Loucy (cell line): ENCODE measurements around the gene BTN2A1.

Experiments used
- H2AFZ ChIP-seq: fragments of 200-600 bp; sonication (generic); 2 replicates; pipeline ENCODE4 v1.6.0; 2016; ENCODE audit warnings: antibody characterized with exemption, mild to moderate bottlenecking, low read length, moderate library complexity
- H3F3A ChIP-seq: fragments of 200-600 bp; 2 replicates; pipeline ENCODE4 v1.6.0; 2016; ENCODE audit warnings: antibody characterized with exemption, low read depth, mild to moderate bottlenecking
- H3K27me3 ChIP-seq: fragments of 200-600 bp; sonication (generic); 2 replicates; pipeline ENCODE4 v1.6.1; 2014; ENCODE audit warnings: low read length, mild to moderate bottlenecking; ENCODE audit not compliant: insufficient read depth, poor library complexity, severe bottlenecking
- H3K36me3 ChIP-seq: fragments of 200-600 bp; sonication (generic); 2 replicates; pipeline ENCODE4 v1.6.1; 2016; ENCODE audit warnings: low read length; ENCODE audit not compliant: insufficient read depth
- H3K4me1 ChIP-seq: fragments of 200-600 bp; sonication (generic); 2 replicates; pipeline ENCODE4 v1.5.1; 2014; ENCODE audit warnings: low read length, mild to moderate bottlenecking; ENCODE audit not compliant: insufficient read depth, poor library complexity, severe bottlenecking
- H3K4me2 ChIP-seq: fragments of 200-600 bp; sonication (generic); 2 replicates; pipeline ENCODE4 v1.6.0; 2014; ENCODE audit warnings: antibody characterized with exemption, low read length, low read depth, mild to moderate bottlenecking; ENCODE audit not compliant: poor library complexity, severe bottlenecking
- H3K4me3 ChIP-seq: fragments of 200-600 bp; sonication (generic); 2 replicates; pipeline ENCODE4 v1.5.1; 2014; ENCODE audit warnings: low read length, mild to moderate bottlenecking, mixed read lengths; ENCODE audit not compliant: poor library complexity, severe bottlenecking
- H3K79me2 ChIP-seq: fragments of 200-600 bp; sonication (generic); 2 replicates; pipeline ENCODE4 v1.6.1; 2014; ENCODE audit warnings: low read length; ENCODE audit not compliant: insufficient read depth
- H3K9ac ChIP-seq: fragments of 200-600 bp; sonication (generic); 2 replicates; pipeline ENCODE4 v1.6.0; 2014; ENCODE audit warnings: mild to moderate bottlenecking, low read depth, low read length, moderate library complexity; ENCODE audit not compliant: poor library complexity, severe bottlenecking
- H3K9me2 ChIP-seq: fragments of 200-600 bp; sonication (generic); replicated peaks from 2 replicates; pipeline ENCODE4 v1.6.1; 2016; ENCODE audit warnings: low read depth, low read length, mixed read lengths
- H3K9me3 ChIP-seq: fragments of 200-600 bp; sonication (generic); 2 replicates; pipeline ENCODE4 v1.6.1; 2014; ENCODE audit warnings: mild to moderate bottlenecking, antibody characterized with exemption, low read length, low read depth; ENCODE audit not compliant: insufficient read depth
- H4K20me1 ChIP-seq: fragments of 200-600 bp; sonication (generic); 2 replicates; pipeline ENCODE4 v1.6.0; 2014; ENCODE audit warnings: antibody characterized with exemption, low read length, mild to moderate bottlenecking; ENCODE audit not compliant: insufficient read depth, poor library complexity, severe bottlenecking
- CTCF ChIP-seq: fragments of 200-600 bp; sonication (generic); conservative IDR thresholded peaks from 2 replicates; pipeline ENCODE4 v1.5.1; 2014; ENCODE audit warnings: mild to moderate bottlenecking, antibody characterized with exemption, low read length
- EZH2phosphoT487 ChIP-seq: fragments of 200-600 bp; IDR thresholded peaks from 2 replicates; pipeline ENCODE4 v1.6.1; 2018; ENCODE audit warnings: antibody characterized with exemption, mild to moderate bottlenecking, moderate library complexity, borderline replicate concordance

Gene BTN2A1

GRCh38 chr6:26420688-26421171, 37.0 kb upstream of the BTN2A1 start:
- peak overlapping the region; percentile 96 for H2AFZ ChIP-seq

GRCh38 chr6:26421259-26422144, 36.3 kb upstream of the BTN2A1 start:
- Histone ChIP-seq H3K36me3 (no peaks in the 10 kb centered on the region), H3K9ac (peak overlapping the region; percentile 81), H3K4me1 (peaks cover 18% of the 10 kb centered on the region), H3K9me3 (peaks cover 8% of the 10 kb centered on the region; the same call in 1 of the 2 replicates), H3K27me3 (no peaks in the 10 kb centered on the region), H4K20me1 (no peaks in the 10 kb centered on the region), H3F3A (no peaks in the 10 kb centered on the region), H3K4me3 (peak overlapping the region; percentile 86), H3K79me2 (no peaks in the 10 kb centered on the region), H3K9me2 (no peaks in the 10 kb centered on the region), H3K4me2 (peak overlapping the region; percentile 78), H2AFZ (peak overlapping the region; percentile 96)
- TF ChIP-seq CTCF (no peak), EZH2phosphoT487 (no peak)

More at GRCh38 chr6:26420688-26421171, 37.0 kb upstream of the BTN2A1 start:
- TF ChIP-seq CTCF (peak; percentile 74), EZH2phosphoT487 (no peak)
- no peaks in the 10 kb centered on the region for H3K27me3 ChIP-seq
- no peaks in the 10 kb centered on the region for H3K36me3 ChIP-seq
- peak overlapping the region; percentile 78 for H3K4me2 ChIP-seq
- peak overlapping the region; percentile 86 for H3K4me3 ChIP-seq
- peaks cover 8% of the 10 kb centered on the region; the same call in 1 of the 2 replicates for H3K9me3 ChIP-seq
- no peaks in the 10 kb centered on the region for H3F3A ChIP-seq
- peaks cover 14% of the 10 kb centered on the region for H3K4me1 ChIP-seq
- H3K9me2 ChIP-seq = no peaks in the 10 kb centered on the region
- H3K9ac ChIP-seq = peak overlapping the region; percentile 81
- H3K79me2 ChIP-seq = no peaks in the 10 kb centered on the region
- H4K20me1 ChIP-seq = no peaks in the 10 kb centered on the region

- H3K4me3 ChIP-seq = peak overlapping the region; percentile 86
- peak overlapping the region; percentile 78 for H3K4me2 ChIP-seq
- no peaks in the 10 kb centered on the region for H3F3A ChIP-seq
- H3K4me1 ChIP-seq = peaks cover 18% of the 10 kb centered on the region
- H2AFZ ChIP-seq = no peak overlapping the region
- H3K9me3 ChIP-seq = peaks cover 8% of the 10 kb centered on the region; the same call in 1 of the 2 replicates
- no peak for TF ChIP-seq CTCF
- no peak for TF ChIP-seq EZH2phosphoT487
- no peaks in the 10 kb centered on the region for H4K20me1 ChIP-seq
- no peaks in the 10 kb centered on the region for H3K27me3 ChIP-seq
- H3K36me3 ChIP-seq = no peaks in the 10 kb centered on the region
- no peaks in the 10 kb centered on the region for H3K79me2 ChIP-seq
- no peaks in the 10 kb centered on the region for H3K9me2 ChIP-seq
- peak overlapping the region; percentile 38 for H3K9ac ChIP-seq
Measured at GRCh38 chr6:26422329-26422728, 35.4 kb upstream of the BTN2A1 start.
